GM12872 (cell line): Measurements from ENCODE around the gene RPS6KA4.

Experiments used
- CTCF ChIP-seq: IDR thresholded peaks from 3 replicates; pipeline ENCODE4 v1.5.1; 2011; ENCODE audit warnings: low read depth, mild to moderate bottlenecking, low read length, moderate library complexity; ENCODE audit not compliant: insufficient read depth

Gene RPS6KA4

GRCh38 chr11:64373598-64373974, 14.6 kb downstream of the RPS6KA4 start:
- TF ChIP-seq CTCF = no peak

- no peak for TF ChIP-seq CTCF
These were observed 17.1 kb downstream of the RPS6KA4 start for GRCh38 chr11:64376071-64376470.

- TF ChIP-seq CTCF = no peak
These were observed 19.4 kb downstream of the RPS6KA4 start for GRCh38 chr11:64378335-64378880.

GRCh38 chr11:64379160-64379559, 20.2 kb downstream of the RPS6KA4 start:
- TF ChIP-seq CTCF = no peak

GRCh38 chr11:64379817-64380709, 21.1 kb downstream of the RPS6KA4 start:
- TF ChIP-seq CTCF = no peak

- no peak for TF ChIP-seq CTCF
These were observed 22.4 kb downstream of the RPS6KA4 start for GRCh38 chr11:64381350-64381749.

- TF ChIP-seq CTCF = no peak
These were observed 23.1 kb downstream of the RPS6KA4 start for GRCh38 chr11:64382047-64382446.
